Transverse colon (tissue), 4 donors: Measurements from ENCODE around the gene ALDH9A1. TPM values are rescaled to one million over a fixed set of nuclear protein-coding genes. Genes with fewer than 3 reads are reported as not detected.

Experiments used
- DNase-seq: peaks from one replicate; pipeline ENCODE4 v3.0.0-alpha.2; 2019
- H3K27ac ChIP-seq, 4 donors: fragments of 200-600 bp; sonication (generic); 2 replicates each; pipeline ENCODE4 v1.5.1; 2016 to 2018; ENCODE audit warnings: inconsistent platforms in 4 of 4
- H3K27me3 ChIP-seq: fragments of 200-600 bp; sonication (generic); 2 replicates; pipeline ENCODE4 v1.5.1; 2017; ENCODE audit warnings: inconsistent platforms
- H3K36me3 ChIP-seq, 4 donors: fragments of 200-600 bp; sonication (generic); 2 replicates each; pipeline ENCODE4 v1.5.1; 2017 to 2019; ENCODE audit warnings: inconsistent platforms in 4 of 4
- H3K4me1 ChIP-seq, 4 donors: fragments of 200-600 bp; sonication (generic); 2 replicates each; pipeline ENCODE4 v1.5.1; 2017 to 2020; ENCODE audit warnings: inconsistent platforms in 4 of 4
- H3K4me3 ChIP-seq, 4 donors: fragments of 200-600 bp; sonication (generic); 1 replicate in 1 of 4; 2 replicates in 3 of 4; pipeline versions ENCODE4 v1.5.1 to v1.6.1; 2017 to 2019; ENCODE audit warnings: inconsistent platforms in 4 of 4
- H3K9me3 ChIP-seq, 2 donors: fragments of 200-600 bp; sonication (generic); 2 replicates each; pipeline ENCODE4 v1.5.1; 2017 to 2019; ENCODE audit warnings: inconsistent platforms in 2 of 2
- EP300 ChIP-seq: sonication (generic); formaldehyde crosslinking; IDR thresholded peaks from one replicate; pipeline ENCODE4 v1.6.1; 2017; ENCODE audit warnings: antibody characterized with exemption, low read depth
- POLR2A ChIP-seq: fragments of 450-650 bp; IDR thresholded peaks from one replicate; pipeline ENCODE4 v1.6.1; 2016; ENCODE audit warnings: antibody characterized with exemption, mild to moderate bottlenecking, moderate library complexity
- POLR2AphosphoS5 ChIP-seq, 3 donors: sonication (generic); formaldehyde crosslinking; IDR thresholded peaks; one replicate each; pipeline ENCODE4 v1.6.1; 2016; ENCODE audit warnings: antibody characterized with exemption in 3 of 3
- WGBS, 2 donors: methylation state at CpG; one replicate each; pipeline ENCODE4 v1.1.5; 2018; ENCODE audit warnings: low coverage in 1 of 2; 5-methylcytosine and 5-hydroxymethylcytosine counted together
- in situ Hi-C, 4 donors: fragments of 200-750 bp; cut with MboI; loops; one replicate each; pipeline versions ENCODE4 v1.15.0 to v1.15.1; 2017; ENCODE audit warnings: low sequenced_read_pairs in 3 of 4, low pct_ligation_motif_present in 1 of 4, low pct_unique_long_range_greater_than_20kb in 1 of 4
- intact Hi-C: fragments of 100-400 bp; cut with DNase I; formaldehyde crosslinking; loops from one replicate; pipeline ENCODE4 v1.15.1; 2023; ENCODE audit warnings: low total_unique reads
- total RNA-seq, 4 donors: library from RNA; depleted of rRNA; stranded (reverse); fragments of >200 nt; gene quantifications; one replicate each; pipeline ENCODE4 v1.1.0, GENCODE V29; 2016
- TF ChIP-seq, protein P1 (sequence below), 5 experiments: fragments of 200-600 bp in 3 of 5; fragments of 450-650 bp in 2 of 5; sonication (generic) in 3 of 5; IDR thresholded peaks; 1 replicate in 2 of 5; 2 replicates in 3 of 5; pipeline ENCODE4 v1.5.1; 2016 to 2017; ENCODE audit warnings: antibody characterized with exemption in 5 of 5, inconsistent platforms in 3 of 5, mild to moderate bottlenecking in 2 of 5, moderate library complexity in 1 of 5

ALDH9A1 gene
- total RNA-seq, 4 donors from 2014 or later: 15.3 to 103 (median 59.5) TPM

DNA sequence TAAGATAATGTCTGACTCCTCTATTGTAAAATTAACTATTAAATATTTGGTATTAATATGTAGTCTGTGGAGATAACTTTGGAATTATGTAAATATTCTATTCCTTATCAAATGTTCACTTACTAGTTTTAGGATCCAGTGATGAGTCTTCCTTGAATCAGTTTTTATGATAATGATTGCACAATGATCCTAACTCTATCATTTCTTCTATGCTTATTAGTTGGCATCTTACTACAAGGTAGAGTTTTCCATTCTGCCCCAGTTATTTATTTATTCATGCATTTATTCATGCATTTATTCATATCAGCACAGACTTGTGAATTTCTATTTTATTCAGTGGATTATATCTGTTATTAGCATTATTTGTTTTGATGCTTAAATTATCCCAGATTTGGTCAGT, 74.7 kb downstream of the ALDH9A1 start:
- intact Hi-C loops (no loop called here), in situ Hi-C loops (no loop called here)
- no peak for TF ChIP-seq POLR2AphosphoS5 (IDR thresholded peaks at IDR 0.05)
- no peak for TF ChIP-seq EP300
- TF ChIP-seq, protein P1, sequence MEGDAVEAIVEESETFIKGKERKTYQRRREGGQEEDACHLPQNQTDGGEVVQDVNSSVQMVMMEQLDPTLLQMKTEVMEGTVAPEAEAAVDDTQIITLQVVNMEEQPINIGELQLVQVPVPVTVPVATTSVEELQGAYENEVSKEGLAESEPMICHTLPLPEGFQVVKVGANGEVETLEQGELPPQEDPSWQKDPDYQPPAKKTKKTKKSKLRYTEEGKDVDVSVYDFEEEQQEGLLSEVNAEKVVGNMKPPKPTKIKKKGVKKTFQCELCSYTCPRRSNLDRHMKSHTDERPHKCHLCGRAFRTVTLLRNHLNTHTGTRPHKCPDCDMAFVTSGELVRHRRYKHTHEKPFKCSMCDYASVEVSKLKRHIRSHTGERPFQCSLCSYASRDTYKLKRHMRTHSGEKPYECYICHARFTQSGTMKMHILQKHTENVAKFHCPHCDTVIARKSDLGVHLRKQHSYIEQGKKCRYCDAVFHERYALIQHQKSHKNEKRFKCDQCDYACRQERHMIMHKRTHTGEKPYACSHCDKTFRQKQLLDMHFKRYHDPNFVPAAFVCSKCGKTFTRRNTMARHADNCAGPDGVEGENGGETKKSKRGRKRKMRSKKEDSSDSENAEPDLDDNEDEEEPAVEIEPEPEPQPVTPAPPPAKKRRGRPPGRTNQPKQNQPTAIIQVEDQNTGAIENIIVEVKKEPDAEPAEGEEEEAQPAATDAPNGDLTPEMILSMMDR (IDR thresholded peaks at IDR 0.05): no peak
- TF ChIP-seq POLR2A: no peak
- H3K4me3 ChIP-seq: no peak overlapping the region
- H3K27ac ChIP-seq: no peak overlapping the region
- no peaks in the 10 kb centered on the region for H3K36me3 ChIP-seq
- no peak for DNase-seq
- H3K9me3 ChIP-seq: no peaks in the 10 kb centered on the region
- H3K27me3 ChIP-seq: no peaks in the 10 kb centered on the region
- H3K4me1 ChIP-seq: peaks cover 0 to 5% (median 0%) of the 10 kb centered on the region in 4 donors

DNA sequence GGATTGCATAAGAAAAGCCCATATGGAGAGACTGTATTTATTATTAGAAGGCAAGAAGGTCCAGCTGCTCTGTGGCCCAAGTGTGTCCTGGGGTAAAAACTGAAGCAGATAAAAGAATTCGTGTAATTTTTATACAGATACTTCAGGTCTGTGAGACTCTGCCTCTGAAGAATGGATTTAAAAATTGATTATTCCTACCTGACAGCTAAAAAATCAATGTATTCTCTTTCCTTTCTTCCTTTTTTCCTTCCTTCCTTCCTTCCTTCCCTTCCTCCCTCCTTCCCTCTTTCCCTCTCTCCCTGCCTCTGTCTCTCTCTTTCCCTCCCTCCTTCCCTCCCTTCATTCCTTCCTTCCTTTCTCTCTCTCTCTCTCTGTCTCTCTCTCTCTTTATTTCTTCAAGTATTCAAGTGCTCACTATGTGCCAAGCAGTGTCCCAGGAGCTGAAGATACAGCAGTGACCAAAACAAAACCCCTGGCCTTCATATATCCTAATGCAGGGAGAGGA, 78.7 kb downstream of the ALDH9A1 start:
- no peaks in the 10 kb centered on the region for H3K27me3 ChIP-seq
- no peaks in the 10 kb centered on the region for H3K9me3 ChIP-seq
- H3K4me1 ChIP-seq: no peaks in the 10 kb centered on the region
- no peaks in the 10 kb centered on the region for H3K36me3 ChIP-seq
- H3K27ac ChIP-seq: no peak overlapping the region
- no peak overlapping the region for H3K4me3 ChIP-seq
- no peak for DNase-seq
- WGBS, 2 donors: 60 to 100% methylated on average over 1 of the region's 1 CpG
- in situ Hi-C loops (no loop called here), intact Hi-C loops (no loop called here)
- TF ChIP-seq, protein P1 (IDR thresholded peaks at IDR 0.05): no peak
- TF ChIP-seq POLR2AphosphoS5 (IDR thresholded peaks at IDR 0.05) (no peak), EP300 (no peak), POLR2A (no peak)

DNA sequence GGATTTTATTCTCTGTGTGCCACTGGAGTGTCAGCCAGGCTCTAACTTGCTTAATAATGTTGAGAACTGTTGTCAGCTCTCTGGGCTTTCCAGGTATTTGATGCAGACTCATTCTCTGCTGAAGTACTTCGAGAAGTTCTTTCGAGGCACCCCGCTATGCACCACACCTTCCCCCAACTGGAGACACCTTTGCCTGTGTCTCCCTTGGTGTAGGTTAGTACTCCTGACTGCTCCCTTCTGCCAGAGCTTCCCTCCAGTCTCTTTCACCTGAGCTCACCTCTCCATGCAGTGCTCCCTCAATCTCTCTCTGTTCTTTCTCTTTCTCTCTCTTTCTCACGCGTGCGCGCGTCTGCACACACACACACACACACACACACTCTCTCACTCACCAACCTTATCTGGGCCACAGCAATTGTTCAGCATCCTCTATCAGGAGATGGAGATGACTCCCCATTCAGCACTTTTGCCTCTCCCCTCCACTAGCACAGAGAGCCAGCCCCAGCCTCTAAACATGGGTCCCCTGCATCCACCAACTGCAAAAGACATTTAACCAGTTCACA, 81.3 kb downstream of the ALDH9A1 start:
- intact Hi-C loops (no loop called here), in situ Hi-C loops (no loop called here)
- H3K4me3 ChIP-seq: no peak overlapping the region
- H3K4me1 ChIP-seq: no peaks in the 10 kb centered on the region
- no peak overlapping the region for H3K27ac ChIP-seq
- H3K9me3 ChIP-seq: peaks cover 0 to 4% of the 10 kb centered on the region in 2 donors
- no peaks in the 10 kb centered on the region for H3K36me3 ChIP-seq
- no peak for DNase-seq
- WGBS, 2 donors: 86 to 96% methylated on average over 8 of the region's 8 CpGs
- H3K27me3 ChIP-seq: no peaks in the 10 kb centered on the region
- TF ChIP-seq POLR2AphosphoS5 (IDR thresholded peaks at IDR 0.05) (no peak), EP300 (no peak), POLR2A (no peak)
- TF ChIP-seq, protein P1 (IDR thresholded peaks at IDR 0.05): no peak

DNA sequence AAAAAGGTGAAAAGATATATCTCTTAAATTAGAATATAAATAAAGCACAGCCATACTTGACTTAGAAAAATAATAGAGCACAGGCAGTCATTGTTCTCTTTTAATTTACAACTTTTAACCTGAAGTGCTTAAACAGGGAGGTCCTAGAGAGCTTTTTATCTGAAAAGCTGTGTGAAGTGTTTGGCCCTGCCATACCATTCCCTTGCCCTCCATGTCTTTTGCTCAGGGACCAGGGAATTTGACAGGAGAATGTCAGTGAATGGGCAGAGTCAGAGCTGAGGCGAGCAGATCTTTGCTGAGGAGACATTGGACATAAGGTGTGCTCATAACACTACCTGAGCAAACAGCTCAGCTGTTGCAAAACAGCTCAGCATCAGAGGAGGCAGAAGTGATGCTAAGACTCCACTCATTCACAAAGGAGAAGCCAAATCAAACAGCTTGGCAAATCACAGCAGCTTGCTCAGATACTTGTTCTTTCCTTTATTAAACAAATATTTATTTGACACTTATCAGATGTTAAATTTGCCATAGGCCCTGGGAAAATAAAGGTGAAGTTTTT, 82.2 kb downstream of the ALDH9A1 start:
- intact Hi-C loops (no loop called here), in situ Hi-C loops (no loop called here)
- H3K9me3 ChIP-seq: peaks cover 0 to 4% of the 10 kb centered on the region in 2 donors
- WGBS, 2 donors: 44 to 80% methylated on average over 1 of the region's 1 CpG
- H3K27me3 ChIP-seq: no peaks in the 10 kb centered on the region
- no peaks in the 10 kb centered on the region for H3K36me3 ChIP-seq
- TF ChIP-seq EP300 (no peak), POLR2A (no peak)
- H3K27ac ChIP-seq: no peak overlapping the region
- no peak for DNase-seq
- no peaks in the 10 kb centered on the region for H3K4me1 ChIP-seq
- H3K4me3 ChIP-seq: no peak overlapping the region

Other genes starting within 250 kb of the ALDH9A1 start
- not detected for gene LRRC52, start 154.6 kb downstream of the ALDH9A1 start, total RNA-seq
- gene MGST3, start 67.3 kb downstream of the ALDH9A1 start, total RNA-seq: 100 to 1,000 TPM in 3 of 4 donors, 10 to 100 TPM in 1; 84.4 to 387 (median 220) TPM
- 100 to 1,000 TPM in 3 of 4 donors, 10 to 100 TPM in 1; 28.3 to 180 (median 128) TPM for gene TMCO1, start 70.3 kb upstream of the ALDH9A1 start, total RNA-seq
- 10 to 100 TPM; 18.9 to 96.5 (median 69.7) TPM for gene UCK2, start 129.1 kb upstream of the ALDH9A1 start, total RNA-seq